ENCODE measurements around the gene IFI35.

- TF ChIP-seq CTCF (IDR thresholded peaks at IDR 0.05) (no peak), POLR2A (IDR thresholded peaks at IDR 0.05) (no peak)
These were observed 16.6 kb upstream of the IFI35 start for GRCh38 chr17:42989726-42990652.

All from stomach (tissue), 4 donors.